Articular chondrocyte of knee joint (primary cell): ENCODE results near the gene STXBP1. TPM values are rescaled to one million over a fixed set of nuclear protein-coding genes. Genes with fewer than 3 reads are reported as not detected.

Experiments used
- total RNA-seq: library from RNA; depleted of rRNA; stranded (reverse); fragments of >200 nt; gene quantifications from 2 replicates; pipeline ENCODE4 v1.2.3, GENCODE V29; 2012

Gene STXBP1
- total RNA-seq: 20.9 and 35.1 TPM in 2 replicates

GRCh38 chr9:127611899-127612790 lies at the start of gene STXBP1:
STXBP1 (plus strand) TSS chr9:127612277; CDS start chr9:127612404, 127 bp downstream.

GRCh38 chr9:127706836-127707241 lies 94.8 kb downstream of the STXBP1 start, which contains the start of gene CFAP157:
CFAP157 (plus strand) TSS chr9:127706988; CDS start chr9:127707032, 44 bp downstream.

GRCh38 chr9:127715470-127716337 lies 103.6 kb downstream of the STXBP1 start, which contains the start of the genes PTRH1 and TTC16:
PTRH1 (minus strand) TSS chr9:127715663; CDS start chr9:127715639, 24 bp downstream.
TTC16 (plus strand) TSS chr9:127716079; CDS start chr9:127716146, 67 bp downstream.

GRCh38 chr9:127734747-127735529 lies 122.9 kb downstream of the STXBP1 start, which contains the start of gene TOR2A:
TOR2A (minus strand) TSS chr9:127735294; CDS start chr9:127735270, 24 bp downstream.

Other genes with a start within 250 kb of the STXBP1 start
- gene SLC2A8, start 215.1 kb upstream of the STXBP1 start, total RNA-seq: 7.1 and 8.5 TPM in 2 replicates
- gene ZNF79, start 187.9 kb upstream of the STXBP1 start, total RNA-seq: 8.9 and 10.2 TPM in 2 replicates
- gene RPL12, start 160.9 kb upstream of the STXBP1 start, total RNA-seq: 1,366 and 1,457 TPM in 2 replicates
- 12.3 and 12.8 TPM in 2 replicates for gene LRSAM1, start 160.8 kb upstream of the STXBP1 start, total RNA-seq
- gene CFAP157, start 94.7 kb downstream of the STXBP1 start, total RNA-seq: 0.13 TPM in 1 of 2 replicates, not detected in the other
- gene PTRH1, start 103.4 kb downstream of the STXBP1 start, total RNA-seq: 11.0 and 11.1 TPM in 2 replicates
- under 0.01 TPM in 1 of 2 replicates, not detected in the other for gene TTC16, start 103.8 kb downstream of the STXBP1 start, total RNA-seq
- gene TOR2A, start 123.0 kb downstream of the STXBP1 start, total RNA-seq: 2.5 and 2.9 TPM in 2 replicates
- gene SH2D3C, start 166.4 kb downstream of the STXBP1 start, total RNA-seq: 0.32 and 0.52 TPM in 2 replicates
- 53.3 and 63.9 TPM in 2 replicates for gene CDK9, start 173.8 kb downstream of the STXBP1 start, total RNA-seq
- gene FPGS, start 190.6 kb downstream of the STXBP1 start, total RNA-seq: 52.8 and 98.8 TPM in 2 replicates
- gene ENG, start 242.4 kb downstream of the STXBP1 start, total RNA-seq: 52.6 and 61.7 TPM in 2 replicates